SU-DHL-6 (cell line): ENCODE measurements around the gene AKNA.

Source experiments
- EZH2phosphoT487 ChIP-seq: fragments of 200-600 bp; sonication (generic), shearing (Covaris generic); conservative IDR thresholded peaks from 2 replicates; pipeline ENCODE4 v1.6.1; 2018; ENCODE audit warnings: mild to moderate bottlenecking, antibody characterized with exemption, low read length, moderate library complexity, mixed read lengths
- TF ChIP-seq, protein P1 (sequence below): fragments of 200-600 bp; sonication (generic); IDR thresholded peaks from one replicate; pipeline ENCODE4 v1.5.1; 2017; ENCODE audit warnings: antibody characterized with exemption, mild to moderate bottlenecking, low read length, moderate library complexity; ENCODE audit not compliant: insufficient read depth, poor library complexity, severe bottlenecking

- TF ChIP-seq, protein P1, sequence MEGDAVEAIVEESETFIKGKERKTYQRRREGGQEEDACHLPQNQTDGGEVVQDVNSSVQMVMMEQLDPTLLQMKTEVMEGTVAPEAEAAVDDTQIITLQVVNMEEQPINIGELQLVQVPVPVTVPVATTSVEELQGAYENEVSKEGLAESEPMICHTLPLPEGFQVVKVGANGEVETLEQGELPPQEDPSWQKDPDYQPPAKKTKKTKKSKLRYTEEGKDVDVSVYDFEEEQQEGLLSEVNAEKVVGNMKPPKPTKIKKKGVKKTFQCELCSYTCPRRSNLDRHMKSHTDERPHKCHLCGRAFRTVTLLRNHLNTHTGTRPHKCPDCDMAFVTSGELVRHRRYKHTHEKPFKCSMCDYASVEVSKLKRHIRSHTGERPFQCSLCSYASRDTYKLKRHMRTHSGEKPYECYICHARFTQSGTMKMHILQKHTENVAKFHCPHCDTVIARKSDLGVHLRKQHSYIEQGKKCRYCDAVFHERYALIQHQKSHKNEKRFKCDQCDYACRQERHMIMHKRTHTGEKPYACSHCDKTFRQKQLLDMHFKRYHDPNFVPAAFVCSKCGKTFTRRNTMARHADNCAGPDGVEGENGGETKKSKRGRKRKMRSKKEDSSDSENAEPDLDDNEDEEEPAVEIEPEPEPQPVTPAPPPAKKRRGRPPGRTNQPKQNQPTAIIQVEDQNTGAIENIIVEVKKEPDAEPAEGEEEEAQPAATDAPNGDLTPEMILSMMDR = peak; percentile 34
- no peak for TF ChIP-seq EZH2phosphoT487
Measured at GRCh38 chr9:114434878-114435311, 47.1 kb upstream of the AKNA start.
